SK-N-SH (cell line): Measurements from ENCODE around the gene ITK. TPM values are rescaled to one million over a fixed set of nuclear protein-coding genes. Genes with fewer than 3 reads are reported as not detected.

ENCODE experiments used
- CTCF ChIA-PET: fragments of 300-600, 350-600 bp; formaldehyde crosslinking; extraction: SDS; loops from one replicate; lab custom pipeline; 2021; lab: Yijun Ruan, JAX
- POLR2A ChIA-PET: fragments of 350-600 bp; sonication (Branson Sonifier 250); formaldehyde crosslinking; extraction: SDS; loops from one replicate; lab custom pipeline; 2020; ENCODE audit warnings: antibody characterized with exemption, inconsistent platforms; lab: Yijun Ruan, JAX
- DNase-seq: peaks from one replicate; pipeline ENCODE4 v3.0.0; 2012
- H2AFZ ChIP-seq: fragments of 200-600 bp; sonication (generic); 2 replicates; pipeline ENCODE4 v1.8.1; 2016; ENCODE audit warnings: antibody characterized with exemption, mild to moderate bottlenecking, low read depth
- H3F3A ChIP-seq: fragments of 200-600 bp; sonication (generic); replicated peaks from 2 replicates; pipeline ENCODE3; 2016; ENCODE audit warnings: antibody characterized with exemption, mild to moderate bottlenecking; ENCODE audit not compliant: insufficient read depth
- H3K27ac ChIP-seq, 2 experiments: fragments of 200-500 bp in 1 of 2; fragments of 200-600 bp in 1 of 2; sonication (Bioruptor generic) in 1 of 2; sonication (generic), shearing (Covaris generic) in 1 of 2; 2 replicates each; pipeline versions ENCODE4 v1.5.1 to v1.6.1; 2014 to 2016; ENCODE audit warnings: low read depth in 2 of 2, inconsistent platforms in 1 of 2, low read length in 1 of 2, mild to moderate bottlenecking in 1 of 2, mixed read lengths in 1 of 2
- H3K27me3 ChIP-seq: fragments of 200-600 bp; sonication (generic), shearing (Covaris generic); 2 replicates; pipeline ENCODE4 v1.6.1; 2016; ENCODE audit warnings: mixed run types; ENCODE audit not compliant: insufficient read depth
- H3K36me3 ChIP-seq, 2 experiments: fragments of 200-500 bp in 1 of 2; fragments of 200-600 bp in 1 of 2; sonication (Bioruptor generic) in 1 of 2; sonication (generic) in 1 of 2; replicated peaks in 1 of 2; 2 replicates each; pipeline versions ENCODE3 to v1.5.1; 2014 to 2016; ENCODE audit warnings: low read length in 1 of 2, mild to moderate bottlenecking in 1 of 2; ENCODE audit not compliant: insufficient read depth in 2 of 2, control insufficient read depth in 1 of 2
- H3K4me1 ChIP-seq, 2 experiments: fragments of 200-500 bp in 1 of 2; fragments of 200-600 bp in 1 of 2; sonication (Bioruptor generic) in 1 of 2; sonication (generic), shearing (Covaris generic) in 1 of 2; 2 replicates each; pipeline versions ENCODE4 v1.5.1 to v1.6.1; 2014 to 2016; ENCODE audit warnings: low read depth in 1 of 2, low read length in 1 of 2, mixed run types in 1 of 2; ENCODE audit not compliant: insufficient read depth in 2 of 2, control insufficient read depth in 1 of 2
- H3K4me2 ChIP-seq: fragments of 200-600 bp; sonication (generic), shearing (Covaris generic); 2 replicates; pipeline ENCODE4 v1.6.1; 2017; ENCODE audit warnings: mixed run types
- H3K4me3 ChIP-seq, 2 experiments: fragments of 200-500 bp in 1 of 2; fragments of 200-600 bp in 1 of 2; sonication (Bioruptor generic) in 1 of 2; sonication (generic), shearing (Covaris generic) in 1 of 2; 2 replicates each; pipeline versions ENCODE4 v1.5.1 to v1.8.1; 2014 to 2016; ENCODE audit warnings: low read depth in 2 of 2, inconsistent platforms in 1 of 2, low read length in 1 of 2, mild to moderate bottlenecking in 1 of 2, mixed read lengths in 1 of 2, moderate library complexity in 1 of 2
- H3K79me2 ChIP-seq: fragments of 200-600 bp; sonication (generic); 2 replicates; pipeline ENCODE4 v1.8.1; 2017; ENCODE audit warnings: mild to moderate bottlenecking; ENCODE audit not compliant: insufficient read depth
- H3K9ac ChIP-seq: fragments of 200-600 bp; sonication (generic); 2 replicates; pipeline ENCODE4 v1.6.1; 2017; ENCODE audit warnings: mixed run types
- H3K9me2 ChIP-seq: fragments of 200-600 bp; sonication (generic); 2 replicates; pipeline ENCODE4 v1.6.1; 2017; ENCODE audit warnings: mixed run types
- H3K9me3 ChIP-seq: fragments of 200-600 bp; sonication (generic); 2 replicates; pipeline ENCODE4 v1.6.1; 2017; ENCODE audit warnings: mixed run types, mild to moderate bottlenecking, moderate library complexity
- H4K20me1 ChIP-seq: fragments of 200-600 bp; sonication (generic); 2 replicates; pipeline ENCODE4 v1.6.1; 2017; ENCODE audit warnings: mild to moderate bottlenecking, mixed run types; ENCODE audit not compliant: insufficient read depth
- ELF1 ChIP-seq: IDR thresholded peaks from 2 replicates; pipeline ENCODE4 v1.4.0; 2012
- EP300 ChIP-seq, 2 experiments: IDR thresholded peaks; 2 replicates each; pipeline versions ENCODE4 v1.4.0 to v1.6.1; 2012; ENCODE audit warnings: borderline replicate concordance in 1 of 2, low read depth in 1 of 2, low read length in 1 of 2
- FOSL2 ChIP-seq: IDR thresholded peaks from 2 replicates; pipeline ENCODE4 v1.4.0; 2012; ENCODE audit warnings: low read depth, mild to moderate bottlenecking, moderate library complexity, borderline replicate concordance
- FOXM1 ChIP-seq: IDR thresholded peaks from 2 replicates; pipeline ENCODE4 v1.4.0; 2012; ENCODE audit warnings: low read depth, mild to moderate bottlenecking
- GATA2 ChIP-seq: sonication (generic); formaldehyde crosslinking; IDR thresholded peaks from 2 replicates; pipeline ENCODE4 v1.5.0; 2020; ENCODE audit warnings: mild to moderate bottlenecking, missing genetic modification reagents
- JUND ChIP-seq: IDR thresholded peaks from 2 replicates; pipeline ENCODE4 v1.4.0; 2012
- MXI1 ChIP-seq: IDR thresholded peaks from 2 replicates; pipeline ENCODE4 v1.6.1; 2012; ENCODE audit warnings: mild to moderate bottlenecking, low read depth, low read length, improper control_type of control experiment
- NFIC ChIP-seq: IDR thresholded peaks from 2 replicates; pipeline ENCODE4 v1.4.0; 2012; ENCODE audit warnings: borderline replicate concordance
- NRF1 ChIP-seq: IDR thresholded peaks from 2 replicates; pipeline ENCODE4 v1.6.1; 2012; ENCODE audit warnings: low read depth, mild to moderate bottlenecking, low read length
- PBX3 ChIP-seq: IDR thresholded peaks from 2 replicates; pipeline ENCODE4; 2012
- POLR2AphosphoS5 ChIP-seq: IDR thresholded peaks from 2 replicates; pipeline ENCODE4 v1.6.1; 2012; ENCODE audit warnings: low read depth, low read length
- RAD21 ChIP-seq: IDR thresholded peaks from 2 replicates; pipeline ENCODE4 v1.6.1; 2012; ENCODE audit warnings: mild to moderate bottlenecking, low read length
- RCOR1 ChIP-seq: fragments of 150-350 bp; IDR thresholded peaks from 2 replicates; pipeline ENCODE4 v1.6.1; 2017; ENCODE audit warnings: antibody characterized with exemption, low read length
- RFX5 ChIP-seq: IDR thresholded peaks from 2 replicates; pipeline ENCODE4 v1.6.1; 2012; ENCODE audit warnings: mild to moderate bottlenecking, improper control_type of control experiment, low read length
- TAF1 ChIP-seq: IDR thresholded peaks from 2 replicates; pipeline ENCODE4 v1.6.1; 2012; ENCODE audit warnings: low read depth, mild to moderate bottlenecking, low read length, moderate library complexity, borderline replicate concordance
- TEAD4 ChIP-seq: IDR thresholded peaks from 2 replicates; pipeline ENCODE4 v1.4.0; 2012; ENCODE audit warnings: mild to moderate bottlenecking, borderline replicate concordance; ENCODE audit not compliant: insufficient read depth
- YY1 ChIP-seq: IDR thresholded peaks from 2 replicates; pipeline ENCODE4 v1.4.0; 2012; ENCODE audit warnings: low read depth, mild to moderate bottlenecking
- whole genome bisulfite sequencing: methylation state at CpG from one replicate; pipeline ENCODE4 v1.1.6; 2017; ENCODE audit warnings: low lambda C conversion rate; 5-methylcytosine and 5-hydroxymethylcytosine counted together
- polyA plus RNA-seq, 3 experiments: library from polyadenylated mRNA; depleted of rRNA; stranded (reverse); fragments of >200 nt; gene quantifications; 2 replicates each; pipeline ENCODE4 v1.2.3, GENCODE V29; 2012
- TF ChIP-seq, protein P1 (sequence below): fragments of 200-600 bp; sonication (generic); IDR thresholded peaks from 2 replicates; pipeline ENCODE4 v1.6.1; 2017; ENCODE audit warnings: antibody characterized with exemption, mild to moderate bottlenecking, moderate library complexity
- TF ChIP-seq, protein P2 (sequence below): IDR thresholded peaks from 2 replicates; pipeline ENCODE4 v1.4.0; 2012; ENCODE audit warnings: low read depth, borderline replicate concordance

The ITK gene
- polyA plus RNA-seq, 1 of the 3 experiments (the other 2 are of a cell fraction), result not detected

GRCh38 chr5:157215514-157216167 is 35.0 kb downstream of the ITK start:
- Histone ChIP-seq H3F3A (no peaks in the 10 kb centered on the region), H3K79me2 (no peaks in the 10 kb centered on the region), H3K27ac (no peak overlapping the region), H2AFZ (no peak overlapping the region), H3K9ac (no peak overlapping the region), H3K9me2 (no peaks in the 10 kb centered on the region), H3K4me1 (no peaks in the 10 kb centered on the region), H3K4me3 (no peak overlapping the region), H4K20me1 (no peaks in the 10 kb centered on the region), H3K36me3 (no peaks in the 10 kb centered on the region), H3K4me2 (no peak overlapping the region), H3K27me3 (no peaks in the 10 kb centered on the region), H3K9me3 (no peaks in the 10 kb centered on the region)
- no peak for TF ChIP-seq JUND
- TF ChIP-seq NRF1, result no peak
- TF ChIP-seq, protein P1, sequence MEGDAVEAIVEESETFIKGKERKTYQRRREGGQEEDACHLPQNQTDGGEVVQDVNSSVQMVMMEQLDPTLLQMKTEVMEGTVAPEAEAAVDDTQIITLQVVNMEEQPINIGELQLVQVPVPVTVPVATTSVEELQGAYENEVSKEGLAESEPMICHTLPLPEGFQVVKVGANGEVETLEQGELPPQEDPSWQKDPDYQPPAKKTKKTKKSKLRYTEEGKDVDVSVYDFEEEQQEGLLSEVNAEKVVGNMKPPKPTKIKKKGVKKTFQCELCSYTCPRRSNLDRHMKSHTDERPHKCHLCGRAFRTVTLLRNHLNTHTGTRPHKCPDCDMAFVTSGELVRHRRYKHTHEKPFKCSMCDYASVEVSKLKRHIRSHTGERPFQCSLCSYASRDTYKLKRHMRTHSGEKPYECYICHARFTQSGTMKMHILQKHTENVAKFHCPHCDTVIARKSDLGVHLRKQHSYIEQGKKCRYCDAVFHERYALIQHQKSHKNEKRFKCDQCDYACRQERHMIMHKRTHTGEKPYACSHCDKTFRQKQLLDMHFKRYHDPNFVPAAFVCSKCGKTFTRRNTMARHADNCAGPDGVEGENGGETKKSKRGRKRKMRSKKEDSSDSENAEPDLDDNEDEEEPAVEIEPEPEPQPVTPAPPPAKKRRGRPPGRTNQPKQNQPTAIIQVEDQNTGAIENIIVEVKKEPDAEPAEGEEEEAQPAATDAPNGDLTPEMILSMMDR, result no peak
- TF ChIP-seq MXI1, result no peak
- no peak for TF ChIP-seq FOSL2
- TF ChIP-seq TEAD4, result no peak
- TF ChIP-seq YY1, result no peak
- TF ChIP-seq RAD21, result no peak
- TF ChIP-seq EP300 (IDR thresholded peaks at IDR 0.05; ENCODE audit: borderline replicate concordance in 1 of 2, low read depth in 1 of 2, low read length in 1 of 2), result no peak
- TF ChIP-seq NFIC, result no peak
- TF ChIP-seq RCOR1, result no peak
- TF ChIP-seq ELF1, result no peak
- TF ChIP-seq POLR2AphosphoS5, result no peak
- POLR2A ChIA-PET, result no interaction called here
- CTCF ChIA-PET, result interaction anchor here (1.6 kb wide), 1 partner anchor 261 kb away, joined by 4 read pairs; no protein-coding TSS in a partner anchor
- 62% methylated on average over 5 of the region's 5 CpGs for WGBS
- no peak for DNase-seq

GRCh38 chr5:157216391-157217142 is 35.9 kb downstream of the ITK start:
- Histone ChIP-seq H3K4me3 (no peak overlapping the region), H3K9me3 (no peaks in the 10 kb centered on the region)
- TF ChIP-seq NFIC (no peak), FOXM1 (no peak), RCOR1 (no peak), PBX3 (no peak), JUND (no peak), RFX5 (no peak), ELF1 (no peak), TAF1 (no peak), GATA2 (CRISPR knock-in tag) (no peak)
- TF ChIP-seq, protein P1, result no peak
- TF ChIP-seq, protein P2, sequence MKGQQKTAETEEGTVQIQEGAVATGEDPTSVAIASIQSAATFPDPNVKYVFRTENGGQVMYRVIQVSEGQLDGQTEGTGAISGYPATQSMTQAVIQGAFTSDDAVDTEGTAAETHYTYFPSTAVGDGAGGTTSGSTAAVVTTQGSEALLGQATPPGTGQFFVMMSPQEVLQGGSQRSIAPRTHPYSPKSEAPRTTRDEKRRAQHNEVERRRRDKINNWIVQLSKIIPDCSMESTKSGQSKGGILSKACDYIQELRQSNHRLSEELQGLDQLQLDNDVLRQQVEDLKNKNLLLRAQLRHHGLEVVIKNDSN, result no peak

More at GRCh38 chr5:157216391-157217142, 35.9 kb downstream of the ITK start:
- no peaks in the 10 kb centered on the region for H3K79me2 ChIP-seq
- H3F3A ChIP-seq, result no peaks in the 10 kb centered on the region
- H4K20me1 ChIP-seq, result no peaks in the 10 kb centered on the region
- no peak overlapping the region for H2AFZ ChIP-seq
- DNase-seq, result no peak
- no peaks in the 10 kb centered on the region for H3K9me2 ChIP-seq
- no peaks in the 10 kb centered on the region for H3K36me3 ChIP-seq
- WGBS, result 22% methylated on average over 6 of the region's 6 CpGs
- H3K27me3 ChIP-seq, result no peaks in the 10 kb centered on the region
- H3K9ac ChIP-seq, result no peak overlapping the region
- ChIA-PET POLR2A (interaction anchor here (0.6 kb wide), 1 partner anchor 30 kb away, joined by 3 read pairs; no protein-coding TSS in a partner anchor), CTCF (interaction anchor here (1.6 to 2.2 kb wide), 2 partner anchors 68 to 260 kb away, joined by 4 to 5 read pairs; no protein-coding TSS in a partner anchor)
- no peaks in the 10 kb centered on the region for H3K4me1 ChIP-seq
- no peak overlapping the region for H3K4me2 ChIP-seq
- H3K27ac ChIP-seq, result no peak overlapping the region
